Thyroid gland (tissue), 4 donors: ENCODE measurements around the gene NCKAP5.

ENCODE experiments used
- POLR2A ChIP-seq, 2 donors: fragments of 450-650 bp; IDR thresholded peaks; one replicate each; pipeline ENCODE4 v1.6.1; 2017; ENCODE audit warnings: antibody characterized with exemption in 2 of 2, mild to moderate bottlenecking in 2 of 2, moderate library complexity in 1 of 2
- TF ChIP-seq, protein P1 (sequence below), 6 experiments: fragments of 200-600 bp in 3 of 6; fragments of 450-650 bp in 3 of 6; sonication (generic) in 3 of 6; IDR thresholded peaks; one replicate each; pipeline ENCODE4 v1.5.1; 2016 to 2019; ENCODE audit warnings: antibody characterized with exemption in 6 of 6, mild to moderate bottlenecking in 2 of 6, inconsistent platforms in 1 of 6, moderate library complexity in 1 of 6

DNA sequence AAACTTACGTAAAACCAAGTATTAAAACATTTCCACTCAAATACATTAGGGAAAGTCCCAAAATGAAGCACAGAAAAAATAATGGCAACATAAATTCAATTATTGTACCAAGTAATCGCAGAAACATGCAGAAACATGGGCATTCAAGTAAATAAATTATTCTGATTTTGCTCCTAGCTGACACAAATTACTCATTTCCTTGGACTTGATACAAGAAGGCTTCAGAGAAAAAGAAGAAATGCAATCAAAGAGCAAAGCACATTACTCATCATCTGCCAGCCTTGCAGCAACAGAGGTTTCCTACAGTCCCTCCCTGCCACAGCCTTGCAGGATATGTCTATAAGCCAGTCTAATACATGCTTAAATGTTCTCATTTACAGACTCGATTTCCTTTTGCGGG is 458.5 kb downstream of the NCKAP5 start:
- TF ChIP-seq, protein P1, sequence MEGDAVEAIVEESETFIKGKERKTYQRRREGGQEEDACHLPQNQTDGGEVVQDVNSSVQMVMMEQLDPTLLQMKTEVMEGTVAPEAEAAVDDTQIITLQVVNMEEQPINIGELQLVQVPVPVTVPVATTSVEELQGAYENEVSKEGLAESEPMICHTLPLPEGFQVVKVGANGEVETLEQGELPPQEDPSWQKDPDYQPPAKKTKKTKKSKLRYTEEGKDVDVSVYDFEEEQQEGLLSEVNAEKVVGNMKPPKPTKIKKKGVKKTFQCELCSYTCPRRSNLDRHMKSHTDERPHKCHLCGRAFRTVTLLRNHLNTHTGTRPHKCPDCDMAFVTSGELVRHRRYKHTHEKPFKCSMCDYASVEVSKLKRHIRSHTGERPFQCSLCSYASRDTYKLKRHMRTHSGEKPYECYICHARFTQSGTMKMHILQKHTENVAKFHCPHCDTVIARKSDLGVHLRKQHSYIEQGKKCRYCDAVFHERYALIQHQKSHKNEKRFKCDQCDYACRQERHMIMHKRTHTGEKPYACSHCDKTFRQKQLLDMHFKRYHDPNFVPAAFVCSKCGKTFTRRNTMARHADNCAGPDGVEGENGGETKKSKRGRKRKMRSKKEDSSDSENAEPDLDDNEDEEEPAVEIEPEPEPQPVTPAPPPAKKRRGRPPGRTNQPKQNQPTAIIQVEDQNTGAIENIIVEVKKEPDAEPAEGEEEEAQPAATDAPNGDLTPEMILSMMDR (IDR thresholded peaks at IDR 0.05): no peak
- no peak for TF ChIP-seq POLR2A (IDR thresholded peaks at IDR 0.05)
